ENCODE results near the gene BSCL2. TPM values are rescaled to one million over a fixed set of nuclear protein-coding genes. Genes with fewer than 3 reads are reported as not detected.

The BSCL2 gene
- total and polyA plus RNA-seq, 2 of the 13 experiments (the other 11 are each of a cell fraction or from before 2014, with no cell fraction given) = 19.5 to 21.1 TPM

- TF ChIP-seq SMC3 (IDR thresholded peaks at IDR 0.05; ENCODE audit: low read length) (peak; percentile 69), FOXA3 (CRISPR knock-in tag; IDR thresholded peaks at IDR 0.05) (0 out of 2 replicates have a peak, but pooled peaks have one; percentile 31), MBNL3 (CRISPR knock-in tag; conservative IDR thresholded peaks at IDR 0.05) (no peak), GATAD1 (CRISPR knock-in tag; IDR thresholded peaks at IDR 0.05) (peak; percentile 59; the same call in 1 of the 2 replicates), GABPA (IDR thresholded peaks at IDR 0.05; ENCODE audit: low read depth, low read length) (no peak), GABPA (CRISPR knock-in tag; IDR thresholded peaks at IDR 0.05; ENCODE audit: low read depth) (0 out of 2 replicates have a peak, but pooled peaks have one; percentile 35), ZSCAN21 (CRISPR knock-in tag; IDR thresholded peaks at IDR 0.05; ENCODE audit: borderline replicate concordance) (no peak), ZNF652 (CRISPR knock-in tag; IDR thresholded peaks at IDR 0.05; ENCODE audit: borderline replicate concordance, low read depth) (peak; percentile 80), KAT8 (CRISPR knock-in tag; IDR thresholded peaks at IDR 0.05) (peak; percentile 49), TEAD2 (CRISPR knock-in tag; IDR thresholded peaks at IDR 0.05) (no peak), ZNF792 (CRISPR knock-in tag; IDR thresholded peaks at IDR 0.05) (peak; percentile 41; the same call in 1 of the 2 replicates), E2F2 (CRISPR knock-in tag; IDR thresholded peaks at IDR 0.05; ENCODE audit: borderline replicate concordance) (no peak), PRPF4 (IDR thresholded peaks at IDR 0.05; ENCODE audit: low read depth, low read length, poor library complexity, severe bottlenecking) (no peak), ZNF891 (CRISPR knock-in tag; IDR thresholded peaks at IDR 0.05) (no peak), GPBP1L1 (CRISPR knock-in tag; IDR thresholded peaks at IDR 0.05) (no peak), CC2D1A (CRISPR knock-in tag; IDR thresholded peaks at IDR 0.05) (no peak), REPIN1 (CRISPR knock-in tag; IDR thresholded peaks at IDR 0.05; ENCODE audit: borderline replicate concordance, low read depth) (peak; percentile 45; the same call in 1 of the 2 replicates), LRRFIP1 (CRISPR knock-in tag; conservative IDR thresholded peaks at IDR 0.05) (no peak), ZNF281 (CRISPR knock-in tag; IDR thresholded peaks at IDR 0.05; ENCODE audit: borderline replicate concordance) (no peak), ATAD3A (CRISPR knock-in tag; IDR thresholded peaks at IDR 0.05) (no peak)
Measured at GRCh38 chr11:62680825-62681240, 26.4 kb downstream of the BSCL2 start (continued).

Measured in HepG2 (cell line).